Measurements from ENCODE around the gene KLF2.
A peak's percentile ranks its signal among the peaks of the same experiment; 100 is the strongest.

The KLF2 gene

GRCh38 chr19:16375936-16376185 lies 51.2 kb downstream of the KLF2 start:
- H3K4me3 ChIP-seq (ENCODE audit: low read depth, low read length): no peak overlapping the region
- TF ChIP-seq CTCF (IDR thresholded peaks at IDR 0.05; ENCODE audit: control insufficient read depth, extremely low read depth, insufficient read depth): no peak
- DNase-seq (ENCODE audit: low read depth): no peak

- H3K4me3 ChIP-seq (ENCODE audit: low read depth, low read length): no peak overlapping the region
- no peak for TF ChIP-seq CTCF (IDR thresholded peaks at IDR 0.05; ENCODE audit: control insufficient read depth, extremely low read depth, insufficient read depth)
- DNase-seq (ENCODE audit: low read depth): no peak
These were observed 51.6 kb downstream of the KLF2 start for GRCh38 chr19:16376241-16376640.

GRCh38 chr19:16376649-16377048 lies 52.0 kb downstream of the KLF2 start:
- DNase-seq (ENCODE audit: low read depth): no peak
- TF ChIP-seq CTCF (IDR thresholded peaks at IDR 0.05; ENCODE audit: control insufficient read depth, extremely low read depth, insufficient read depth): peak; percentile 51
- H3K4me3 ChIP-seq (ENCODE audit: low read depth, low read length): no peak overlapping the region

GRCh38 chr19:16377521-16377920 lies 52.9 kb downstream of the KLF2 start:
- TF ChIP-seq CTCF (IDR thresholded peaks at IDR 0.05; ENCODE audit: control insufficient read depth, extremely low read depth, insufficient read depth): no peak

More at GRCh38 chr19:16377521-16377920, 52.9 kb downstream of the KLF2 start:
- H3K4me3 ChIP-seq (ENCODE audit: low read depth, low read length): no peak overlapping the region
- no peak for DNase-seq (ENCODE audit: low read depth)

Measured in LNCaP clone FGC (cell line).